ENCODE data around the gene IPO8. TPM values are rescaled to one million over a fixed set of nuclear protein-coding genes. Genes with fewer than 3 reads are reported as not detected.

The IPO8 gene
- total and polyA plus RNA-seq, 2 of the 4 experiments (the other 2 are of a cell fraction), result 11.1 to 31.5 TPM

DNA sequence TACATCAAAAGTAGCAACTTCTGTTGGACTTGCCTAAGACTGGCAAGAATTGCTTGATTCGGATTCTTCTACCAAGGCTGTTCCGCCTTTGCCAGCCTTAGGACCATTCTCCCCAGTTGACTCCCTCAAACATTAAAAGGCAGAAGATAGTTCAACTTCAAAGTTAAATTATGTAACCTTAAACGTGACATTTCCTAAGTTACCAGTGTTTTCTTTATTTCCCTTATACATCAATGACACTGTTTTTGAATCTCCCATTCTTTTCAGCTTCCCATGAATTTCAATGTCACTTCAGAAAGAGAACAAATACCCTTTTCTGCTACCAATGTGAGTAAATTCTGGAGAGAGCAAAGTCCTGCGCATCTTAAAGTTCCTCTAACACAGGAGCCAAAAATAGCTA lies 33.9 kb upstream of the IPO8 start:
- TF ChIP-seq BHLHE40 (IDR thresholded peaks at IDR 0.05; ENCODE audit: low read depth, low read length) (no peak), RAD21 (IDR thresholded peaks at IDR 0.05; ENCODE audit: low read length) (no peak), POLR2A (IDR thresholded peaks at IDR 0.05; ENCODE audit: low read depth, low read length) (no peak), CEBPB (IDR thresholded peaks at IDR 0.05; ENCODE audit: low read depth, low read length) (no peak), MAZ (IDR thresholded peaks at IDR 0.05; ENCODE audit: borderline replicate concordance, low read depth, low read length) (no peak), SMC3 (IDR thresholded peaks at IDR 0.05; ENCODE audit: low read depth, low read length) (no peak), RCOR1 (IDR thresholded peaks at IDR 0.05; ENCODE audit: insufficient replicate concordance, low read length) (no peak), NFE2L2 (IDR thresholded peaks at IDR 0.05; ENCODE audit: low read depth, low read length) (no peak), MAFK (IDR thresholded peaks at IDR 0.05; ENCODE audit: low read depth, low read length) (no peak), MXI1 (IDR thresholded peaks at IDR 0.05; ENCODE audit: borderline replicate concordance, low read depth, low read length) (no peak), FOS (IDR thresholded peaks at IDR 0.05; ENCODE audit: low read depth, low read length) (no peak), RFX5 (IDR thresholded peaks at IDR 0.05; ENCODE audit: low read depth, low read length) (no peak), CTCF (conservative IDR thresholded peaks at IDR 0.05; ENCODE audit: low read depth, low read length) (no peak), CHD1 (IDR thresholded peaks at IDR 0.05; ENCODE audit: low read depth, low read length) (no peak)
- TF ChIP-seq, protein P1, sequence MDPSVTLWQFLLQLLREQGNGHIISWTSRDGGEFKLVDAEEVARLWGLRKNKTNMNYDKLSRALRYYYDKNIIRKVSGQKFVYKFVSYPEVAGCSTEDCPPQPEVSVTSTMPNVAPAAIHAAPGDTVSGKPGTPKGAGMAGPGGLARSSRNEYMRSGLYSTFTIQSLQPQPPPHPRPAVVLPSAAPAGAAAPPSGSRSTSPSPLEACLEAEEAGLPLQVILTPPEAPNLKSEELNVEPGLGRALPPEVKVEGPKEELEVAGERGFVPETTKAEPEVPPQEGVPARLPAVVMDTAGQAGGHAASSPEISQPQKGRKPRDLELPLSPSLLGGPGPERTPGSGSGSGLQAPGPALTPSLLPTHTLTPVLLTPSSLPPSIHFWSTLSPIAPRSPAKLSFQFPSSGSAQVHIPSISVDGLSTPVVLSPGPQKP (IDR thresholded peaks at IDR 0.05; ENCODE audit: borderline replicate concordance, low read depth, low read length), result no peak
- TF ChIP-seq, protein P2, sequence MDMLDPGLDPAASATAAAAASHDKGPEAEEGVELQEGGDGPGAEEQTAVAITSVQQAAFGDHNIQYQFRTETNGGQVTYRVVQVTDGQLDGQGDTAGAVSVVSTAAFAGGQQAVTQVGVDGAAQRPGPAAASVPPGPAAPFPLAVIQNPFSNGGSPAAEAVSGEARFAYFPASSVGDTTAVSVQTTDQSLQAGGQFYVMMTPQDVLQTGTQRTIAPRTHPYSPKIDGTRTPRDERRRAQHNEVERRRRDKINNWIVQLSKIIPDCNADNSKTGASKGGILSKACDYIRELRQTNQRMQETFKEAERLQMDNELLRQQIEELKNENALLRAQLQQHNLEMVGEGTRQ (IDR thresholded peaks at IDR 0.05; ENCODE audit: low read depth, low read length), result no peak
- no peak for DNase-seq
- no peak overlapping the region for H2AFZ ChIP-seq (replicated peaks; ENCODE audit: low read length, poor library complexity)
- H3K23ac ChIP-seq (ENCODE audit: low read depth, low read length), result no peak overlapping the region
- H3K9ac ChIP-seq (ENCODE audit: low read depth, low read length), result no peak overlapping the region
- no peak overlapping the region for H2AK9ac ChIP-seq (replicated peaks; ENCODE audit: low read depth, low read length, poor library complexity)
- H3K18ac ChIP-seq (ENCODE audit: low read depth, low read length), result no peak overlapping the region
- H3K36me3 ChIP-seq (ENCODE audit: control insufficient read depth, insufficient read depth, low read length), result peaks cover 12% of the 10 kb centered on the region
- H3K9me1 ChIP-seq (ENCODE audit: insufficient read depth, low read length), result no peaks in the 10 kb centered on the region; the same call in 1 of the 2 replicates
- H3K14ac ChIP-seq (replicated peaks; ENCODE audit: low read depth, low read length), result no peak overlapping the region
- intact Hi-C loops (cut with micrococcal nuclease) (no loop called here), in situ Hi-C loops (cut with MboI; ENCODE audit: low sequenced_read_pairs) (no loop called here), dilution Hi-C loops (cut with HindIII; ENCODE audit: low sequenced_read_pairs, unreplicated experiment) (no loop called here)
- H4K8ac ChIP-seq (ENCODE audit: low read depth in 2 of 2, low read length in 2 of 2), result no peak overlapping the region
- BruUV-seq (replicated peaks), result no TSS peak
- no peak overlapping the region for H3K4me2 ChIP-seq (ENCODE audit: low read depth, low read length)
- ChIA-PET CTCF (no interaction called here), POLR2A (ENCODE audit: unreplicated experiment) (no interaction called here)
- no peaks in the 10 kb centered on the region for H3K27me3 ChIP-seq (ENCODE audit: control insufficient read depth, insufficient read depth, low read length)
- H3K4me1 ChIP-seq (ENCODE audit: control insufficient read depth, insufficient read depth, low read length), result peaks cover 3% of the 10 kb centered on the region
- H2BK120ac ChIP-seq (ENCODE audit: low read depth, low read length), result no peak overlapping the region
- H4K5ac ChIP-seq (ENCODE audit: low read depth, low read length), result no peak overlapping the region
- H3K79me1 ChIP-seq (ENCODE audit: low read depth in 1 of 2, low read length in 2 of 2), result peaks cover 6 to 16% of the 10 kb centered on the region in 2 experiments; a peak in 3 of 4 replicates
- no peak overlapping the region for H4K91ac ChIP-seq (ENCODE audit: insufficient read depth, low read depth, low read length)
- no peak overlapping the region for H2BK15ac ChIP-seq (ENCODE audit: low read depth, low read length)
- H2BK20ac ChIP-seq (ENCODE audit: low read depth, low read length), result no peak overlapping the region
- H2AK5ac ChIP-seq (ENCODE audit: low read depth, low read length), result no peak overlapping the region
- H3K4ac ChIP-seq (ENCODE audit: low read depth, low read length), result no peak overlapping the region
- H3K9me3 ChIP-seq (ENCODE audit: control insufficient read depth, insufficient read depth, low read length), result no peaks in the 10 kb centered on the region
- H2BK5ac ChIP-seq (ENCODE audit: low read depth, low read length, poor library complexity, severe bottlenecking), result no peak overlapping the region
- 100% methylated on average over 1 of the region's 4 CpGs; no CpG with 5 or more reads in 1 of the 2 experiments for WGBS, 2 experiments (ENCODE audit: extremely low coverage in 2 of 2, insufficient read length in 1 of 2)
- H3K56ac ChIP-seq (ENCODE audit: extremely low read depth, insufficient read depth, low read length), result no peak overlapping the region
- H3K27ac ChIP-seq (ENCODE audit: insufficient read depth, low read length), result no peak overlapping the region
- no peaks in the 10 kb centered on the region for H4K20me1 ChIP-seq (ENCODE audit: insufficient read depth, low read length)
- H3K4me3 ChIP-seq (ENCODE audit: insufficient read depth, low read depth, low read length), result no peak overlapping the region
- ATAC-seq (ENCODE audit: low read depth), result no peak

Measured in IMR-90 (cell line).